Measurements from ENCODE around the gene MTCL1.

The MTCL1 gene

DNA sequence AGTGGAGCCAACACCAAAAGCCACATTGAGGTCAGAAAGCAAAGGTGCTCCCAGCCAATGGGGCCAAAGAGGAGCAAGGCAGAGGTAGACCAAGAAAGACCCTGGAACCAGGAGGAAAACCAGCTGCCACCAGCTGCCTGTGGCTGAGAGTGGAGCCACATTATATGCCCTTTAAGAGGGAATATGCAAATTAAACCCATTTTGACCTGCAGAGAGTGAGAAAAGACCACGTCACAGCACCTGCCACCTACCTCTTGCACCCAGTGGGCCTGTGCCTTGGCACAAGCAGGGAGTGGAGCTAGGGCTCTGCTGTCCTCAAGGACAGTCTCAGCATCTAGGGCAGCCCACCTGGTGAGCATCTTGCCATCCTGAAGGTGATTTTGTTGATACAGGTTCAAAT lies 161.3 kb downstream of the MTCL1 start:
- ATAC-seq (ENCODE audit: insufficient read depth, low read depth) (no peak), DNase-seq (no peak)
- Histone ChIP-seq H3K9me3 (ENCODE audit: insufficient read depth, low read length, severe bottlenecking) (no peaks in the 10 kb centered on the region), H4K20me1 (ENCODE audit: insufficient read depth, low read length) (no peaks in the 10 kb centered on the region), H3K36me3 (ENCODE audit: insufficient read depth, low read length) (no peaks in the 10 kb centered on the region), H3K4me3 (ENCODE audit: low read depth in 1 of 2, low read length in 2 of 2) (no peak overlapping the region), H3K79me2 (ENCODE audit: insufficient read depth, low read length) (no peaks in the 10 kb centered on the region), H2AFZ (ENCODE audit: low read depth, low read length) (no peak overlapping the region), H3K9ac (ENCODE audit: low read depth, low read length) (no peak overlapping the region), H3K27me3 (ENCODE audit: insufficient read depth, low read length, poor library complexity) (no peaks in the 10 kb centered on the region), H3K4me2 (ENCODE audit: insufficient read depth, low read length) (no peak overlapping the region), H3K27ac (ENCODE audit: low read length) (no peak overlapping the region), H3K4me1 (ENCODE audit: insufficient read depth, low read length) (no peaks in the 10 kb centered on the region)
- no peak for TF ChIP-seq EZH2 (IDR thresholded peaks at IDR 0.05; ENCODE audit: borderline replicate concordance, low read depth, low read length, severe bottlenecking)
- TF ChIP-seq, protein P1, sequence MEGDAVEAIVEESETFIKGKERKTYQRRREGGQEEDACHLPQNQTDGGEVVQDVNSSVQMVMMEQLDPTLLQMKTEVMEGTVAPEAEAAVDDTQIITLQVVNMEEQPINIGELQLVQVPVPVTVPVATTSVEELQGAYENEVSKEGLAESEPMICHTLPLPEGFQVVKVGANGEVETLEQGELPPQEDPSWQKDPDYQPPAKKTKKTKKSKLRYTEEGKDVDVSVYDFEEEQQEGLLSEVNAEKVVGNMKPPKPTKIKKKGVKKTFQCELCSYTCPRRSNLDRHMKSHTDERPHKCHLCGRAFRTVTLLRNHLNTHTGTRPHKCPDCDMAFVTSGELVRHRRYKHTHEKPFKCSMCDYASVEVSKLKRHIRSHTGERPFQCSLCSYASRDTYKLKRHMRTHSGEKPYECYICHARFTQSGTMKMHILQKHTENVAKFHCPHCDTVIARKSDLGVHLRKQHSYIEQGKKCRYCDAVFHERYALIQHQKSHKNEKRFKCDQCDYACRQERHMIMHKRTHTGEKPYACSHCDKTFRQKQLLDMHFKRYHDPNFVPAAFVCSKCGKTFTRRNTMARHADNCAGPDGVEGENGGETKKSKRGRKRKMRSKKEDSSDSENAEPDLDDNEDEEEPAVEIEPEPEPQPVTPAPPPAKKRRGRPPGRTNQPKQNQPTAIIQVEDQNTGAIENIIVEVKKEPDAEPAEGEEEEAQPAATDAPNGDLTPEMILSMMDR (IDR thresholded peaks at IDR 0.05; ENCODE audit: borderline replicate concordance, extremely low read depth, low read length, poor library complexity, severe bottlenecking) = no peak

DNA sequence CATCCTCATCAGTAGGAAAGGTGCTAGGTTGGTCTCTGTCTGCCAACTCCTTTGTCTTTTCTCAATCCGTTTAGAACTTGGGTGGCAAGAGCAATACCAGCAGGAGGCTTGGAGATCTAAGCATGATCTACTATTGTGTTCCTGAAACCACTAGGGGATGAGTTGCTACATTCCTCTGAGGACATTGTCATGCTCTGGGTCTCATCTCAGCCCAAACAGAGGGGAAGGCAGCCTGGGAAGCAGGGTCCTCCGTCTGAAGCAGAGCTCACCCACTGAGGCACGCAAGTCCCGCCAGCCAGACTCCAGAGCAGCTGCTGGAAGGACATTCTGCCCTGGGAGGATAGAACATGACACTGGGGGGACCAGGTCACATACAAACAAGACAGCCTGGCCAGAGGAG lies 162.9 kb downstream of the MTCL1 start:
- Histone ChIP-seq H3K4me3 (ENCODE audit: low read depth in 1 of 2, low read length in 2 of 2) (no peak overlapping the region), H4K20me1 (ENCODE audit: insufficient read depth, low read length) (no peaks in the 10 kb centered on the region), H3K27ac (ENCODE audit: low read length) (no peak overlapping the region), H3K9me3 (ENCODE audit: insufficient read depth, low read length, severe bottlenecking) (no peaks in the 10 kb centered on the region), H3K27me3 (ENCODE audit: insufficient read depth, low read length, poor library complexity) (no peaks in the 10 kb centered on the region), H3K79me2 (ENCODE audit: insufficient read depth, low read length) (no peaks in the 10 kb centered on the region), H3K36me3 (ENCODE audit: insufficient read depth, low read length) (no peaks in the 10 kb centered on the region), H3K9ac (ENCODE audit: low read depth, low read length) (no peak overlapping the region), H3K4me1 (ENCODE audit: insufficient read depth, low read length) (no peaks in the 10 kb centered on the region), H3K4me2 (ENCODE audit: insufficient read depth, low read length) (no peak overlapping the region), H2AFZ (ENCODE audit: low read depth, low read length) (no peak overlapping the region)
- DNase-seq = no peak
- ATAC-seq (ENCODE audit: insufficient read depth, low read depth) = no peak
- TF ChIP-seq, protein P1 (IDR thresholded peaks at IDR 0.05; ENCODE audit: borderline replicate concordance, extremely low read depth, low read length, poor library complexity, severe bottlenecking) = no peak
- no peak for TF ChIP-seq EZH2 (IDR thresholded peaks at IDR 0.05; ENCODE audit: borderline replicate concordance, low read depth, low read length, severe bottlenecking)

DNA sequence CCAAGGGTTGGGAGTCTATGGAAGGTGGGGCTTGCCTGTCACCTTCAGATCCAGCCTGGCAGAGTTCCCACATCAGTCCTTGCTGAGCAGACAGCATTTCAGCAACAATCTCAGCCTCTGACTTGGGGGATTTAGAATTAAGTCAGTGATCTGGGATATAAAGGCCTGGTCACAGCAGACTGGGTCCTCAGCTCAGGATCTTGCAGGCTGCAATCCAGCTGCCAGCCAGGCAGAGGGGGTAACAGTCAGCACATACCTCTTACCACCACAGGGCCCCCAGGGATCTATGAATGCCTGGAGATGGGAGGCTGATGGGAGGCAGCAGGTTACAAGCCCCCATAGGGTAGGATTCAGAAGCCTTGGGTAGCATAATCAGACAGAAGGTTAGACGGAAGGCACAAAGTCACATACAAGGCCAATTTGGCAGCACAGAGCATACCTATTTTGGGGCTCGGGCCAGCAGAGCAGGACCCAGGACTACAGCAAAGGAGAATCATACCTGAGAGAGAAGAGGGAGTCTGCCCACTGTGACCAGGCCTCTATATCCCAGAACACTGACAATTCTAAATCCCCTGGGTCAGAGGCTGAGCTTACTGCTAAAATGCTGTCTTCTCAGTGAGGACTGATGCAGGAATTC lies 163.5 kb downstream of the MTCL1 start:
- Histone ChIP-seq H3K4me2 (ENCODE audit: insufficient read depth, low read length) (no peak overlapping the region), H2AFZ (ENCODE audit: low read depth, low read length) (no peak overlapping the region), H3K36me3 (ENCODE audit: insufficient read depth, low read length) (no peaks in the 10 kb centered on the region), H3K27me3 (ENCODE audit: insufficient read depth, low read length, poor library complexity) (no peaks in the 10 kb centered on the region), H3K4me3 (ENCODE audit: low read depth in 1 of 2, low read length in 2 of 2) (no peak overlapping the region), H3K9ac (ENCODE audit: low read depth, low read length) (no peak overlapping the region), H4K20me1 (ENCODE audit: insufficient read depth, low read length) (no peaks in the 10 kb centered on the region), H3K79me2 (ENCODE audit: insufficient read depth, low read length) (no peaks in the 10 kb centered on the region), H3K9me3 (ENCODE audit: insufficient read depth, low read length, severe bottlenecking) (no peaks in the 10 kb centered on the region), H3K4me1 (ENCODE audit: insufficient read depth, low read length) (no peaks in the 10 kb centered on the region), H3K27ac (ENCODE audit: low read length) (no peak overlapping the region)
- ATAC-seq (ENCODE audit: insufficient read depth, low read depth) (no peak), DNase-seq (no peak)
- TF ChIP-seq, protein P1 (IDR thresholded peaks at IDR 0.05; ENCODE audit: borderline replicate concordance, extremely low read depth, low read length, poor library complexity, severe bottlenecking) = no peak
- TF ChIP-seq EZH2 (IDR thresholded peaks at IDR 0.05; ENCODE audit: borderline replicate concordance, low read depth, low read length, severe bottlenecking) = no peak
